Liver (tissue), 3 donors: ENCODE results near the gene ZNF568.

Experiments
- EGR1 ChIP-seq, 2 donors: IDR thresholded peaks; 2 replicates each; pipeline ENCODE4 v1.6.1; 2016 to 2018; ENCODE audit warnings: antibody characterized with exemption in 2 of 2, low read depth in 2 of 2
- GABPA ChIP-seq, 2 donors: IDR thresholded peaks in 1 of 2; conservative IDR thresholded peaks in 1 of 2; 2 replicates each; pipeline ENCODE4 v1.6.1; 2016; ENCODE audit warnings: antibody characterized with exemption in 2 of 2, mild to moderate bottlenecking in 1 of 2, moderate library complexity in 1 of 2
- HNF4A ChIP-seq, 2 donors: conservative IDR thresholded peaks; 2 replicates each; pipeline ENCODE4 v1.6.1; 2016; ENCODE audit warnings: antibody characterized with exemption in 2 of 2, mild to moderate bottlenecking in 2 of 2
- JUND ChIP-seq, 2 donors: IDR thresholded peaks; 2 replicates each; pipeline ENCODE4 v1.6.1; 2016; ENCODE audit warnings: antibody characterized with exemption in 2 of 2
- NR2F2 ChIP-seq: IDR thresholded peaks from 2 replicates; pipeline ENCODE4 v1.6.1; 2016; ENCODE audit warnings: antibody characterized with exemption
- RXRA ChIP-seq, 2 donors: IDR thresholded peaks; 2 replicates each; pipeline ENCODE4 v1.6.1; 2017 to 2018; ENCODE audit warnings: antibody characterized with exemption in 2 of 2, mild to moderate bottlenecking in 1 of 2
- SP1 ChIP-seq: IDR thresholded peaks from 2 replicates; pipeline ENCODE4 v1.6.1; 2018; ENCODE audit warnings: antibody characterized with exemption, mild to moderate bottlenecking
- TAF1 ChIP-seq: conservative IDR thresholded peaks from 2 replicates; pipeline ENCODE4 v1.6.1; 2016; ENCODE audit warnings: antibody characterized with exemption, mild to moderate bottlenecking
- YY1 ChIP-seq: IDR thresholded peaks from 2 replicates; pipeline ENCODE4 v1.6.1; 2016; ENCODE audit warnings: antibody characterized with exemption, mild to moderate bottlenecking
- TF ChIP-seq, protein P1 (sequence below): IDR thresholded peaks from 2 replicates; pipeline ENCODE4 v1.6.1; 2016; ENCODE audit warnings: antibody characterized with exemption, mild to moderate bottlenecking
- TF ChIP-seq, protein P2 (sequence below): fragments of 150-350 bp; IDR thresholded peaks from 2 replicates; pipeline ENCODE4 v1.5.1; 2017; ENCODE audit warnings: improper control_type of control experiment, low read depth, low read length; ENCODE audit not compliant: missing input control
- TF ChIP-seq, protein P3 (sequence below): IDR thresholded peaks from 2 replicates; pipeline ENCODE4 v1.6.1; 2016; ENCODE audit warnings: antibody characterized with exemption
- TF ChIP-seq, protein P4 (sequence below): IDR thresholded peaks from 2 replicates; pipeline ENCODE4 v1.6.1; 2016; ENCODE audit warnings: antibody characterized with exemption
- donor health status: healthy.
- donor health status: healthy.

DNA sequence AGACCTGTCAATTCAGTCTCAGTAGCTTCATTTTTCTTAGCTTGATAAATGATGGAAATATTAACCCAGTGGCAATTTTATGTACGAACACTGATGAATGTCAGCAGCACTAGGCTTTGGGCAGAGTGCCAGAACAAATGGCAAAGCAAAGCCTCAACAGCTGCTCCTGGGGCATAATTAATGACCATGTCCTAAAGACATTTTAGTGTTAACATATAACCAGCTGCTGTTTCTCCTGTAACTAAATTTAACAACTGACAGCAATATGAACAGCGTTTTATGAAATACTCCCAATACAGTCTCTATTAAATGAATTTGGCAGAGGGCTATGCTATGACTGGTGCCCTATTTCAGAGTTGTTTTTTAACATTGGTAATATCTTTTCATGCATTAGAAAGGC, 47.1 kb downstream of the ZNF568 start:
- TF ChIP-seq TAF1 (no peak), SP1 (no peak), GABPA (IDR thresholded peaks at IDR 0.05 in 1 of 2, conservative IDR thresholded peaks at IDR 0.05 in 1 of 2) (no peak), EGR1 (IDR thresholded peaks at IDR 0.05; ENCODE audit: low read depth in 2 of 2) (no peak), RXRA (IDR thresholded peaks at IDR 0.05) (no peak), NR2F2 (no peak), HNF4A (conservative IDR thresholded peaks at IDR 0.05) (no peak), YY1 (no peak), JUND (IDR thresholded peaks at IDR 0.05) (no peak)
- TF ChIP-seq, protein P1, sequence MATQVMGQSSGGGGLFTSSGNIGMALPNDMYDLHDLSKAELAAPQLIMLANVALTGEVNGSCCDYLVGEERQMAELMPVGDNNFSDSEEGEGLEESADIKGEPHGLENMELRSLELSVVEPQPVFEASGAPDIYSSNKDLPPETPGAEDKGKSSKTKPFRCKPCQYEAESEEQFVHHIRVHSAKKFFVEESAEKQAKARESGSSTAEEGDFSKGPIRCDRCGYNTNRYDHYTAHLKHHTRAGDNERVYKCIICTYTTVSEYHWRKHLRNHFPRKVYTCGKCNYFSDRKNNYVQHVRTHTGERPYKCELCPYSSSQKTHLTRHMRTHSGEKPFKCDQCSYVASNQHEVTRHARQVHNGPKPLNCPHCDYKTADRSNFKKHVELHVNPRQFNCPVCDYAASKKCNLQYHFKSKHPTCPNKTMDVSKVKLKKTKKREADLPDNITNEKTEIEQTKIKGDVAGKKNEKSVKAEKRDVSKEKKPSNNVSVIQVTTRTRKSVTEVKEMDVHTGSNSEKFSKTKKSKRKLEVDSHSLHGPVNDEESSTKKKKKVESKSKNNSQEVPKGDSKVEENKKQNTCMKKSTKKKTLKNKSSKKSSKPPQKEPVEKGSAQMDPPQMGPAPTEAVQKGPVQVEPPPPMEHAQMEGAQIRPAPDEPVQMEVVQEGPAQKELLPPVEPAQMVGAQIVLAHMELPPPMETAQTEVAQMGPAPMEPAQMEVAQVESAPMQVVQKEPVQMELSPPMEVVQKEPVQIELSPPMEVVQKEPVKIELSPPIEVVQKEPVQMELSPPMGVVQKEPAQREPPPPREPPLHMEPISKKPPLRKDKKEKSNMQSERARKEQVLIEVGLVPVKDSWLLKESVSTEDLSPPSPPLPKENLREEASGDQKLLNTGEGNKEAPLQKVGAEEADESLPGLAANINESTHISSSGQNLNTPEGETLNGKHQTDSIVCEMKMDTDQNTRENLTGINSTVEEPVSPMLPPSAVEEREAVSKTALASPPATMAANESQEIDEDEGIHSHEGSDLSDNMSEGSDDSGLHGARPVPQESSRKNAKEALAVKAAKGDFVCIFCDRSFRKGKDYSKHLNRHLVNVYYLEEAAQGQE = no peak
- TF ChIP-seq, protein P2, sequence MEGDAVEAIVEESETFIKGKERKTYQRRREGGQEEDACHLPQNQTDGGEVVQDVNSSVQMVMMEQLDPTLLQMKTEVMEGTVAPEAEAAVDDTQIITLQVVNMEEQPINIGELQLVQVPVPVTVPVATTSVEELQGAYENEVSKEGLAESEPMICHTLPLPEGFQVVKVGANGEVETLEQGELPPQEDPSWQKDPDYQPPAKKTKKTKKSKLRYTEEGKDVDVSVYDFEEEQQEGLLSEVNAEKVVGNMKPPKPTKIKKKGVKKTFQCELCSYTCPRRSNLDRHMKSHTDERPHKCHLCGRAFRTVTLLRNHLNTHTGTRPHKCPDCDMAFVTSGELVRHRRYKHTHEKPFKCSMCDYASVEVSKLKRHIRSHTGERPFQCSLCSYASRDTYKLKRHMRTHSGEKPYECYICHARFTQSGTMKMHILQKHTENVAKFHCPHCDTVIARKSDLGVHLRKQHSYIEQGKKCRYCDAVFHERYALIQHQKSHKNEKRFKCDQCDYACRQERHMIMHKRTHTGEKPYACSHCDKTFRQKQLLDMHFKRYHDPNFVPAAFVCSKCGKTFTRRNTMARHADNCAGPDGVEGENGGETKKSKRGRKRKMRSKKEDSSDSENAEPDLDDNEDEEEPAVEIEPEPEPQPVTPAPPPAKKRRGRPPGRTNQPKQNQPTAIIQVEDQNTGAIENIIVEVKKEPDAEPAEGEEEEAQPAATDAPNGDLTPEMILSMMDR = no peak
- TF ChIP-seq, protein P3, sequence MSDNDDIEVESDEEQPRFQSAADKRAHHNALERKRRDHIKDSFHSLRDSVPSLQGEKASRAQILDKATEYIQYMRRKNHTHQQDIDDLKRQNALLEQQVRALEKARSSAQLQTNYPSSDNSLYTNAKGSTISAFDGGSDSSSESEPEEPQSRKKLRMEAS = no peak
- TF ChIP-seq, protein P4, sequence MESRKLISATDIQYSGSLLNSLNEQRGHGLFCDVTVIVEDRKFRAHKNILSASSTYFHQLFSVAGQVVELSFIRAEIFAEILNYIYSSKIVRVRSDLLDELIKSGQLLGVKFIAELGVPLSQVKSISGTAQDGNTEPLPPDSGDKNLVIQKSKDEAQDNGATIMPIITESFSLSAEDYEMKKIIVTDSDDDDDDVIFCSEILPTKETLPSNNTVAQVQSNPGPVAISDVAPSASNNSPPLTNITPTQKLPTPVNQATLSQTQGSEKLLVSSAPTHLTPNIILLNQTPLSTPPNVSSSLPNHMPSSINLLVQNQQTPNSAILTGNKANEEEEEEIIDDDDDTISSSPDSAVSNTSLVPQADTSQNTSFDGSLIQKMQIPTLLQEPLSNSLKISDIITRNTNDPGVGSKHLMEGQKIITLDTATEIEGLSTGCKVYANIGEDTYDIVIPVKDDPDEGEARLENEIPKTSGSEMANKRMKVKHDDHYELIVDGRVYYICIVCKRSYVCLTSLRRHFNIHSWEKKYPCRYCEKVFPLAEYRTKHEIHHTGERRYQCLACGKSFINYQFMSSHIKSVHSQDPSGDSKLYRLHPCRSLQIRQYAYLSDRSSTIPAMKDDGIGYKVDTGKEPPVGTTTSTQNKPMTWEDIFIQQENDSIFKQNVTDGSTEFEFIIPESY = no peak
